VCaP (cell line): ENCODE measurements around the gene LRRIQ3.

Source experiments
- H3K27ac ChIP-seq: fragments of 450-650 bp; 2 replicates; pipeline ENCODE4 v1.5.1; 2017
- TF ChIP-seq, protein P1 (sequence below): fragments of 450-650 bp; conservative IDR thresholded peaks from 2 replicates; pipeline ENCODE4 v1.5.1; 2017; ENCODE audit warnings: mild to moderate bottlenecking, moderate library complexity

Gene LRRIQ3

DNA sequence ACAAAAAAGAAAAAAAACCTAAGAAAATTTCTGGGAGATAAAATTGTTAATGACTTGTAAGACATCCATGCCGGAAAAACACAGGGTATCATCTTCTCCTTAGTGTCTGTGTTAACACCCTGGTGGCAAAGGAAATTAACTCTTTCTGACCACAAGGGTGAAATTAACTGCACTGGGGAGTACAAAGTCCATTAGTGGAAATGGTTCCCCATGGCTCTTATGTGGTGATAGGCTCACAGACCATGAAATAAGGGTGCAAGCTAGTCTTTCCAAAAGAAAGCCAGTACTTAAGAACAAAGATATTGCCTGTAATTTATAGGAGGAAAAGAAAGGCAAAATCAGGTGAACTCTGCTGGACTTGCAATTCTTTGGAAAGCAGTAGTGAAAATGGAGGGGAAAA lies 185.4 kb downstream of the LRRIQ3 start:
- no peak overlapping the region for H3K27ac ChIP-seq
- TF ChIP-seq, protein P1, sequence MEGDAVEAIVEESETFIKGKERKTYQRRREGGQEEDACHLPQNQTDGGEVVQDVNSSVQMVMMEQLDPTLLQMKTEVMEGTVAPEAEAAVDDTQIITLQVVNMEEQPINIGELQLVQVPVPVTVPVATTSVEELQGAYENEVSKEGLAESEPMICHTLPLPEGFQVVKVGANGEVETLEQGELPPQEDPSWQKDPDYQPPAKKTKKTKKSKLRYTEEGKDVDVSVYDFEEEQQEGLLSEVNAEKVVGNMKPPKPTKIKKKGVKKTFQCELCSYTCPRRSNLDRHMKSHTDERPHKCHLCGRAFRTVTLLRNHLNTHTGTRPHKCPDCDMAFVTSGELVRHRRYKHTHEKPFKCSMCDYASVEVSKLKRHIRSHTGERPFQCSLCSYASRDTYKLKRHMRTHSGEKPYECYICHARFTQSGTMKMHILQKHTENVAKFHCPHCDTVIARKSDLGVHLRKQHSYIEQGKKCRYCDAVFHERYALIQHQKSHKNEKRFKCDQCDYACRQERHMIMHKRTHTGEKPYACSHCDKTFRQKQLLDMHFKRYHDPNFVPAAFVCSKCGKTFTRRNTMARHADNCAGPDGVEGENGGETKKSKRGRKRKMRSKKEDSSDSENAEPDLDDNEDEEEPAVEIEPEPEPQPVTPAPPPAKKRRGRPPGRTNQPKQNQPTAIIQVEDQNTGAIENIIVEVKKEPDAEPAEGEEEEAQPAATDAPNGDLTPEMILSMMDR: no peak

- H3K27ac ChIP-seq: no peak overlapping the region
- TF ChIP-seq, protein P1: no peak
Measured at GRCh38 chr1:74011736-74012135, 186.2 kb downstream of the LRRIQ3 start.

DNA sequence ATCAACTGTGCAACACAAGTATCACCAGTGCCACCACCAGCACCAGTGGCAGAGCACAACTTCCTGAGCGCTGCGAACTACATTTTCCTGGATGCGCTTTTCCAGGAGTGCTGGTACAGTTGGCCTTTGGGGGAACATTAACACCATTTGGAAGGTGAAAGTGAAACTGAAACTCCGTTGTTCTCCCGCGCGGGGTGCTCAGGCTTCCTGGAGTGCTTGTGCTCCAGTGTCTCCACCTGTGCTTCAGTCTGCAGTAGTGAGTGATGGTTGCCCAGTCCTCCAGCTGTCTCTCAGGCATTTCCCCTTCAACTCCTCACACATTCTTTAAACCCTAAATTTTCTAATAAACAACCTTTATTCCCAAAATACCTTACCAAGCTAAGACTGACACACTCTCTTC lies 187.8 kb downstream of the LRRIQ3 start:
- H3K27ac ChIP-seq: no peak overlapping the region
- TF ChIP-seq, protein P1: no peak

DNA sequence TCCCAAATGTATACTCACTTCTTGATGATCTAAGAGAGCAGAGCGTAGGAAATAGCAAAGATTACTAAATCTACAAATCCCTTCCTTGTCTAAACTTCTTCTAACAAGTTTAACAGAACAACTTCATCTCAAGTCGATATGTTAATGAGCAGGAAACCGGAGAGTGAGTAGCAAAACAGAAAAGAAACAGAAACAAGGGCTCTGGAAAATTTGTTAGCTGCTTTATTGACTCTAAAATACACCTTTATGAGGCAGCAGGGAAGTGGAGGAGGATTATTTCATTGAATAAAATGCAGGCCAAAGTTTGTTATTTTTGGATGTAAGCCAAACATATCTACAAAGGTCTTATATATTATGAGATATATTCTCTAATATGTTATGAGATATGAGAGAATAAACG lies 192.4 kb downstream of the LRRIQ3 start:
- TF ChIP-seq, protein P1: no peak

DNA sequence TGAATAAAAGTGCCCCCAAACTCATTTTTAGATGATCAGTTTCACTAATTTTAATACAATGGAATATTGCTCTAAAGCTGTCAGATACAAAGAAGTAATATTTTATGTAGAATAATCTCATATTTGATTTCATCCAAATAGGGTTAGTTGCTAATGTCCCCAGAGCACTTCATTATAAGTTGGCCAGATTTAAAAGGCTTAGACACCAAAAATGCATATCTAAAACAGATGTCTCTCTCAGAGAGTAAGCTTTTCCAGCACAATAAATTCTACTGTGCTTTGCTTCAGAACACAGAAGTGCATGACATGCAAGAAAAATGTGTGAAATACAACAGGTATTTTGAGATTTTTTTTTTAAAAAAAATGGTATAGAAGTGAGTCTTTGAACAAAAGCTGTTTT lies 194.2 kb downstream of the LRRIQ3 start:
- TF ChIP-seq, protein P1: no peak
- H3K27ac ChIP-seq: no peak overlapping the region

More for the DNA sequence above, 192.4 kb downstream of the LRRIQ3 start:
- no peak overlapping the region for H3K27ac ChIP-seq

GRCh38 chr1:73998348-73998959 lies 199.5 kb downstream of the LRRIQ3 start:
- H3K27ac ChIP-seq: no peak overlapping the region
- TF ChIP-seq, protein P1: peak; percentile 76

DNA sequence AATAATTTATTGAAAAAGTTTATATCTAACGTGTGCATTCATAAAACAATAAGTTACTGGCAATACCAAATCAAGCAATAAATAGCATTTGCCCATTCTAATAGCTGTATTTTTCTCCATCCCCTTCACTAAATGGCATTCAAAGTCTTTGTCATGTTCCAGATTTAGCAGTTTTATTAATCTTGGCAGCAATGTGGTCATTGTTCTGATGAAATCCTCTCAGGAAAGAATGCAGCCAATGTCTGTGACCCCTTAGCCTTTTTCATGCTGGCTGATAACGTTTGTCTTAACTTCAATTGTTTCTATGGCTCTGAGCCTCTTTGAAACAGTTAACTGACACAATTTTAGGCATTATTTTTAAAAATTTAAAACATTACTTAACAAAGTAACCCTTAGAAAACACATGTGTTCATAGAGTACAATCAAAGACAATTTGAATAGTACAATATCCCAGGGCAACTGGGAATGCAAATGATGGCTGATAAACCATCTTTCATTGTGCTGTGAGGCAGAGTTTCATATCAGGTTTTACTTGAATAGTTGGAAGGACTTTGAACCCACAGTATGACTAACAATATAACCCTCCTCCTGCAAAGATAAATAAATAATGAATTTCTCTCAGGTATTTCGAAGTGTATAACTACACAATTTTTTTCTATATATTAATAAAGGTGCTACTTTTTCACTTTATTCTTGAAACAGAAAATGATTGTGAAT lies 217.5 kb downstream of the LRRIQ3 start:
- TF ChIP-seq, protein P1: no peak
- H3K27ac ChIP-seq: no peak overlapping the region
